ENCODE results near the gene AKR1C4. TPM values are rescaled to one million over a fixed set of nuclear protein-coding genes. Genes with fewer than 3 reads are reported as not detected.
A peak's percentile ranks its signal among the peaks of the same experiment; 100 is the strongest.

The AKR1C4 gene
- total RNA-seq, 1 experiment from 2014 or later, result not detected

DNA sequence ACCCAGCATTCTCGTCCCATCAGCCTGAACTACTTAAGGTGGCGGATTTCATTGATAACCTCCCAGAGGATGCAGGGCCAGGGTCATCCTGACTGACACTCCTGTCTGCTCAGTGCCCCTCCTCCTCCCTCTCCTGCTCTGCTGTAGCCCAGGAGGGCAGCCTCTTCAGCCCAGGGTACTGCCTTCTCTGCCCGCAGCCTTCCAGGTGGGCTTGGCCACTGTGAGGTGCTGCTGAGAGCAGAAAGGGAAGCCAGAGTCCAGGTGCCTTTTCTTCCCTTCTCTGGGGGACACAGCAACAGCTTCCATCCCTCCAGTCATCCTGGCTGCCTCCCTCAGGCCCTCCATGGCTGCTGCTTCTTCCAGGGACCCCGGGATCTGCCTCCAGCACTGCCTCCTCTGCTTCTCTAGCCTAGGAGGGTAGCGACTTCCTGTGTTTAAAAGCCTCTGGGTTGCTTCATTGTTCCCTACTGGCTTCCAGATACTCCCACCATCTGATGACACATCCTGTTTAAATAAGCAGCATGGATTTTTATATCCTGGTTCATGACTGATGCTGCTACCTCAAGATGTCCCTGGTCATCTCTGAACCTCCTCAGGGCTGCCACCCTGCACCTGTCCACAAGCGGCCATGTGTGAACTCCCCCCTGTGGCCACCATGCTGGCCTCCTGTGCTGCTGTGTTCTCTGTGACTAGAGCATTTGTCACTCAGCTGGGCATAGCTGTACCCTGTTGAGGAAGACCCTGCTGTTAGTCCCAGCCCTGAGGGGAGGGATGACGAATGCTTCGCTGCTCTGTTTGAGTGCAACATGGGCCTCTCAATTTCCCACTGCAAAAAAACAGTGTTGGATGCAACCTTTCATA, 55.8 kb downstream of the AKR1C4 start:
- H3K27me3 ChIP-seq (ENCODE audit: insufficient read depth, low read length), result no peaks in the 10 kb centered on the region
- no peak overlapping the region for H2BK20ac ChIP-seq (ENCODE audit: low read depth, low read length, poor library complexity, severe bottlenecking)
- no peaks in the 10 kb centered on the region for H3K79me2 ChIP-seq (ENCODE audit: insufficient read depth, low read length)
- no peak overlapping the region for H2BK5ac ChIP-seq (ENCODE audit: insufficient read length, low read length)
- no peak overlapping the region for H4K5ac ChIP-seq (ENCODE audit: insufficient read length, low read depth, low read length)
- no peak overlapping the region for H2AFZ ChIP-seq (ENCODE audit: low read length)
- no peaks in the 10 kb centered on the region; a peak in 2 of 7 replicates for H3K36me3 Mint-ChIP-seq (ENCODE audit: insufficient read depth in 1 of 3, low read depth in 3 of 3)
- no peak overlapping the region for H3K18ac ChIP-seq (ENCODE audit: insufficient read length, low read depth, low read length)
- peak; percentile 76 for DNase-seq
- H3K14ac ChIP-seq (ENCODE audit: insufficient read depth, low read length), result no peak overlapping the region
- H3K27me3 Mint-ChIP-seq (ENCODE audit: low read depth), result peaks cover 2% of the 10 kb centered on the region; the same call in 1 of the 2 replicates
- H2BK15ac ChIP-seq (ENCODE audit: low read depth, low read length), result no peak overlapping the region
- H3K4me1 Mint-ChIP-seq, result peaks cover 0 to 8% of the 10 kb centered on the region in 2 experiments; a peak in 2 of 4 replicates
- no peak overlapping the region for H3T11ph ChIP-seq (ENCODE audit: low read length)
- no peak overlapping the region for H4K91ac ChIP-seq (ENCODE audit: insufficient read length, low read depth, low read length)
- H3K4me2 ChIP-seq (ENCODE audit: insufficient read depth, insufficient read length, low read length), result no peak overlapping the region
- H4K20me1 ChIP-seq (ENCODE audit: control insufficient read depth, insufficient read depth, insufficient read length), result no peaks in the 10 kb centered on the region
- peaks cover 15 to 40% of the 10 kb centered on the region in 2 experiments for H3K9me3 Mint-ChIP-seq
- H3K23ac ChIP-seq (ENCODE audit: insufficient read length, low read depth, low read length), result no peak overlapping the region
- H3K27ac Mint-ChIP-seq, result no peak overlapping the region; a peak in 1 of 7 replicates
- no peak overlapping the region for H4K8ac ChIP-seq (replicated peaks; ENCODE audit: insufficient read length, low read depth, low read length)
- no CpG with 5 or more reads among the region's 8 CpGs for WGBS (ENCODE audit: extremely low coverage, insufficient read length, low lambda C conversion rate)
- no peaks in the 10 kb centered on the region for H3K79me1 ChIP-seq (ENCODE audit: insufficient read depth, low read depth, low read length, poor library complexity, severe bottlenecking)
- H2BK12ac ChIP-seq (ENCODE audit: insufficient read length, low read depth, low read length), result no peak overlapping the region
- H2AK5ac ChIP-seq (ENCODE audit: insufficient read length, low read length), result no peak overlapping the region
- TF ChIP-seq, protein P1, sequence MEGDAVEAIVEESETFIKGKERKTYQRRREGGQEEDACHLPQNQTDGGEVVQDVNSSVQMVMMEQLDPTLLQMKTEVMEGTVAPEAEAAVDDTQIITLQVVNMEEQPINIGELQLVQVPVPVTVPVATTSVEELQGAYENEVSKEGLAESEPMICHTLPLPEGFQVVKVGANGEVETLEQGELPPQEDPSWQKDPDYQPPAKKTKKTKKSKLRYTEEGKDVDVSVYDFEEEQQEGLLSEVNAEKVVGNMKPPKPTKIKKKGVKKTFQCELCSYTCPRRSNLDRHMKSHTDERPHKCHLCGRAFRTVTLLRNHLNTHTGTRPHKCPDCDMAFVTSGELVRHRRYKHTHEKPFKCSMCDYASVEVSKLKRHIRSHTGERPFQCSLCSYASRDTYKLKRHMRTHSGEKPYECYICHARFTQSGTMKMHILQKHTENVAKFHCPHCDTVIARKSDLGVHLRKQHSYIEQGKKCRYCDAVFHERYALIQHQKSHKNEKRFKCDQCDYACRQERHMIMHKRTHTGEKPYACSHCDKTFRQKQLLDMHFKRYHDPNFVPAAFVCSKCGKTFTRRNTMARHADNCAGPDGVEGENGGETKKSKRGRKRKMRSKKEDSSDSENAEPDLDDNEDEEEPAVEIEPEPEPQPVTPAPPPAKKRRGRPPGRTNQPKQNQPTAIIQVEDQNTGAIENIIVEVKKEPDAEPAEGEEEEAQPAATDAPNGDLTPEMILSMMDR (conservative IDR thresholded peaks at IDR 0.05), result no peak; the same call in 2 of the 3 replicates
- no peak overlapping the region for H3K4me3 Mint-ChIP-seq
- H3K9me3 ChIP-seq (ENCODE audit: control insufficient read depth, low read depth, low read length), result no peaks in the 10 kb centered on the region
- no peak overlapping the region for H3K4ac ChIP-seq (ENCODE audit: low read depth, low read length)
- no peaks in the 10 kb centered on the region for H3K23me2 ChIP-seq (ENCODE audit: insufficient read length, low read depth, low read length, poor library complexity, severe bottlenecking)
- no peak overlapping the region for H3K56ac ChIP-seq (ENCODE audit: insufficient read length, low read depth, low read length)
- no peak overlapping the region for H3K9ac ChIP-seq (ENCODE audit: extremely low read depth, insufficient read length, low read length)
- no peaks in the 10 kb centered on the region for H3K4me1 ChIP-seq (ENCODE audit: insufficient read depth, low read length)
- no peak overlapping the region for H3K27ac ChIP-seq (ENCODE audit: insufficient read length, low read depth, low read length)
- H2BK120ac ChIP-seq (ENCODE audit: low read depth, low read length, poor library complexity, severe bottlenecking), result no peak overlapping the region

Data from H9 (cell line).